HAP-1 (cell line): Measurements from ENCODE around the gene PTGES.
A peak's percentile ranks its signal among the peaks of the same experiment; 100 is the strongest.

Experiments
- DNase-seq, 2 experiments: peaks; one replicate each; pipeline ENCODE4 v3.0.0-alpha.2; 2016 to 2020; ENCODE audit warnings: low spot score in 2 of 2
- H3K27me3 ChIP-seq: fragments of 250-450 bp; sonication (Bioruptor Pico); 2 replicates; pipeline ENCODE4 v1.5.1; 2020; ENCODE audit warnings: low read depth, mild to moderate bottlenecking, moderate library complexity
- H3K36me3 ChIP-seq: fragments of 250-450 bp; sonication (Bioruptor Pico); replicated peaks from 2 replicates; pipeline ENCODE4 v1.5.1; 2020; ENCODE audit warnings: mild to moderate bottlenecking
- H3K4me1 ChIP-seq: fragments of 250-450 bp; sonication (Bioruptor Pico); 2 replicates; pipeline ENCODE4 v1.5.1; 2020; ENCODE audit warnings: mild to moderate bottlenecking
- H3K4me3 ChIP-seq: fragments of 250-450 bp; sonication (Bioruptor Pico); 2 replicates; pipeline ENCODE4 v1.5.1; 2020; ENCODE audit warnings: mild to moderate bottlenecking, moderate library complexity
- H3K9me3 ChIP-seq: fragments of 250-450 bp; sonication (Bioruptor Pico); 2 replicates; pipeline ENCODE4 v1.5.1; 2020; ENCODE audit warnings: mild to moderate bottlenecking, moderate library complexity
- in situ Hi-C: fragments of 300-500 bp; cut with MboI; formaldehyde crosslinking; loops from 3 replicates; pipeline ENCODE4 v1.14.3; 2020; ENCODE audit warnings: low sequenced_read_pairs, inconsistent platforms, mixed read lengths

The PTGES gene

GRCh38 chr9:129726322-129727160 is 26.3 kb downstream of the PTGES start:
- Histone ChIP-seq H3K36me3 (no peaks in the 10 kb centered on the region), H3K9me3 (no peaks in the 10 kb centered on the region), H3K4me3 (no peak overlapping the region), H3K4me1 (peaks cover 4% of the 10 kb centered on the region; the same call in 1 of the 2 replicates), H3K27me3 (no peaks in the 10 kb centered on the region)
- in situ Hi-C loops: loop anchor here (5.0 kb wide), 1 partner anchor 56 kb away; no protein-coding TSS in a partner anchor
- peak; percentile 86 to 94 for DNase-seq

GRCh38 chr9:129725795-129726251 is 27.0 kb downstream of the PTGES start:
- no peak for DNase-seq
- no peak overlapping the region for H3K4me3 ChIP-seq
- no peaks in the 10 kb centered on the region for H3K27me3 ChIP-seq
- in situ Hi-C loops: loop anchor here (5.0 kb wide), 1 partner anchor 56 kb away; no protein-coding TSS in a partner anchor
- no peaks in the 10 kb centered on the region for H3K9me3 ChIP-seq
- peaks cover 4% of the 10 kb centered on the region; the same call in 1 of the 2 replicates for H3K4me1 ChIP-seq
- no peaks in the 10 kb centered on the region for H3K36me3 ChIP-seq

DNA sequence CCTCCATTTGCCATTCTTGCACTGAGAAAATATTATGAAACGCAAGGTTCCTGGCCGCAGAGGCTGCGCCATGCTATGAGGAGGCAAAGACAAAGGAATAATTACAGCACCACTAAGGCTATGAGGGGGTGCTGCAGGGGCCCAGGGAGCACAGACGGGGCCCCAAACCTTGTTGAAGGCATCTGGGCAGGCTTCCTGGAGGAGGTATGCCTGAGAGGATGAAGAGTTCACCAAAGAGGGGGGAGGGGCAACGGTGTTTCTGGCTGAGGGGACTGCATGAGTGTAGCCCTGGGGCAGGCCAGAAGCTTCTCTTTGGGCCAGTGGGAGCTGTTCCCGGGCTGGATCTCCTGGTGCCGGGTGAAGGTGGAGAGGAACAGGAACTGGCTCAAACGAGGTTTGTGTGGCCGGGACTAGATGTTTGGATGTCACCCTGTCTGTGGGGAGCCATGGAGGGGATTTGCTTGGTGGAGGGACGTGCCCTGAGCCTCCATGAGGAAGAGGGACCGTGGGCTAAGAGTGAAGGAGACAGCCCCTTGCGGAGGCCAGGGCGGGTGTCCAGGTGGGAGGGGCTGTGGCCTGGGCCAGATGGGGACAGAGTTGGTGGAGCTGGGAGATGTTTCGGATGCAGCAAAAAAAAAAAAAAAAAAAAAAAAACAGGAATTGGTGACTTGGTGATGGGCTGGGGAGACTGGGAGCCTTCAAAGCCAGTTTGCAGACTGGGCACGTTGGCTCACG is 28.2 kb downstream of the PTGES start:
- in situ Hi-C loops: loop anchor here (5.0 kb wide), 1 partner anchor 58 kb away; no protein-coding TSS in a partner anchor

DNA sequence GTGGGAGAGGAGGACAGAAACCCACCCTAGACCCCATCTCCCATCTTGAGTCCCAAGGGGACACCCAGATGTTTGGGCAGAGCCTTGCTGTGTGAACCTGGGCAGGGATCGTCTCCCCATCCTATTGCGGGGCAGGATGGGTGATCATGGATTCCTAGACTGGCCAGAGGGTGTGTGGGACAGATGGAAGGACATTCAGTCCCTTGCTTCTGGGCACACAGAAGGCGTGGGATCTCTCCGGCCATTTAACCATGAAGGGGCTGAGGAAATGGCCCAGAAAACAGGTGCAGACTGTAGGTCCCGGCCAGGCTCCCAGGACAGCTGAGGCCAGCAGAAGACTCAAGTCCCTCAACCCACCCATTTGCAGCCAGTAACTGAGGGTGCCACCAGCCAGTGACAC is 29.9 kb downstream of the PTGES start:
- Histone ChIP-seq H3K9me3 (no peaks in the 10 kb centered on the region), H3K4me1 (peaks cover 4% of the 10 kb centered on the region; the same call in 1 of the 2 replicates), H3K27me3 (no peaks in the 10 kb centered on the region), H3K4me3 (no peak overlapping the region), H3K36me3 (no peaks in the 10 kb centered on the region)
- no peak for DNase-seq
- in situ Hi-C loops: no loop called here

More for the DNA sequence above, 28.2 kb downstream of the PTGES start:
- H3K4me3 ChIP-seq: no peak overlapping the region
- no peaks in the 10 kb centered on the region for H3K36me3 ChIP-seq
- H3K9me3 ChIP-seq: no peaks in the 10 kb centered on the region
- DNase-seq: no peak
- H3K27me3 ChIP-seq: no peaks in the 10 kb centered on the region
- H3K4me1 ChIP-seq: peaks cover 4% of the 10 kb centered on the region; the same call in 1 of the 2 replicates

- no peaks in the 10 kb centered on the region for H3K36me3 ChIP-seq
- peak; percentile 23 to 62 for DNase-seq
- no peaks in the 10 kb centered on the region for H3K27me3 ChIP-seq
- in situ Hi-C loops: no loop called here
- H3K4me3 ChIP-seq: no peak overlapping the region
- H3K4me1 ChIP-seq: no peaks in the 10 kb centered on the region
- no peaks in the 10 kb centered on the region for H3K9me3 ChIP-seq
Measured at GRCh38 chr9:129720865-129721545, 31.8 kb downstream of the PTGES start.

DNA sequence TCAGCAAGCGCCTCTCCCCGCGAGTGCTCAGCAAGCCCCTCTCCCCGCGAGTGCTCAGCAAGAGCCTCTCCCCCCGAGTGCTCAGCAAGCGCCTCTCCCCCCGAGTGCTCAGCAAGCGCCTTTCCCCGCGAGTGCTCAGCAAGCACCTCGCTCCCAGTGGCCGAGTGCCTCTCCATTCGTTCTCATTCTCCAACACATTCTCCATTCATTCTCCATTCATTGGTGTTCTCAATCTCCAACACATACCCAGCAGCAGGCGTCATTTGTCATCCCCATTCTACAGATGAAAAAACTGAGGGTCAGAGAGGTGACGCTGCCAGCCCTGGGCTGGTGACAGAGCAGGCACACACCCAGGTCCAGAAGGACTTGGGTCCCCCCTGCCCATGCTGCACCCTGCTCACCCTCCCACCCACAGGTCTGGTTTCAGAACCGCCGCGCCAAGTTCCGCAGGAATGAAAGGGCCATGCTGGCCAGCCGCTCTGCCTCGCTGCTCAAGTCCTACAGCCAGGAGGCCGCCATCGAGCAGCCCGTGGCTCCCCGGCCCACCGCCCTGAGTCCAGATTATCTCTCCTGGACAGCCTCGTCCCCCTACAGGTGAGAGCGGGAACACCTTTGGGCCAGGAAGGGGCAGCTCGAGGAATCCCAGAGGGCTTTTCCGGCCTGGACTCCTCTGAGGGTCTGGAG is 32.5 kb downstream of the PTGES start:
- H3K27me3 ChIP-seq: no peaks in the 10 kb centered on the region
- H3K4me1 ChIP-seq: no peaks in the 10 kb centered on the region
- no peak overlapping the region for H3K4me3 ChIP-seq
- in situ Hi-C loops: no loop called here
- H3K36me3 ChIP-seq: no peaks in the 10 kb centered on the region
- peak in 1 of 2 experiments; percentile 69 for DNase-seq
- no peaks in the 10 kb centered on the region for H3K9me3 ChIP-seq

GRCh38 chr9:129719135-129719534 is 33.7 kb downstream of the PTGES start:
- H3K4me1 ChIP-seq: no peaks in the 10 kb centered on the region
- H3K4me3 ChIP-seq: no peak overlapping the region
- no peaks in the 10 kb centered on the region for H3K36me3 ChIP-seq
- no peak for DNase-seq
- in situ Hi-C loops: no loop called here
- no peaks in the 10 kb centered on the region for H3K27me3 ChIP-seq
- H3K9me3 ChIP-seq: no peaks in the 10 kb centered on the region

GRCh38 chr9:129718647-129719046 is 34.2 kb downstream of the PTGES start:
- in situ Hi-C loops: no loop called here
- DNase-seq: no peak

DNA sequence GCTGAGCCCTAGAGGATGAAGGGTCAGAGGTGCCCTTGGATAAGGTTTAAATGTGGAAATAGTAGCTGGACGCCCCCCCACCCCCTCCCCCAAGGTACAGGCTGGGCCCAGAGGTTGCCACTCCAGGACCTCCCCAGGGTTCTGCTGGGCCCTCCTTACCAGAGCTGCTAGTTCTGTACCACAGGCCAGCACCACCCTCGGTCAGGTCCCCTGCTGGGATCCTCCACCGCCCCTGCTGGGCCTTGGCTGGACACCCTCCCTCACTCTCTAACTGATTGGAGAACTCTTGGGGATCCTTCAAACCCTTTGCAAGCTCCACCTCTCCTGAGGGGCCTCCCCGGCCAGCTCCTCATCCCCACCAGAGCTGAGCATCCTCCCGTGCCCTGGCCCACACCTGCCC is 34.9 kb downstream of the PTGES start:
- no peak overlapping the region for H3K4me3 ChIP-seq
- no peak for DNase-seq
- H3K4me1 ChIP-seq: peaks cover 2% of the 10 kb centered on the region
- no peaks in the 10 kb centered on the region for H3K27me3 ChIP-seq
- in situ Hi-C loops: no loop called here
- no peaks in the 10 kb centered on the region for H3K9me3 ChIP-seq
- no peaks in the 10 kb centered on the region for H3K36me3 ChIP-seq

More at GRCh38 chr9:129718647-129719046, 34.2 kb downstream of the PTGES start:
- Histone ChIP-seq H3K4me3 (no peak overlapping the region), H3K9me3 (no peaks in the 10 kb centered on the region), H3K27me3 (no peaks in the 10 kb centered on the region), H3K4me1 (no peaks in the 10 kb centered on the region), H3K36me3 (no peaks in the 10 kb centered on the region)

DNA sequence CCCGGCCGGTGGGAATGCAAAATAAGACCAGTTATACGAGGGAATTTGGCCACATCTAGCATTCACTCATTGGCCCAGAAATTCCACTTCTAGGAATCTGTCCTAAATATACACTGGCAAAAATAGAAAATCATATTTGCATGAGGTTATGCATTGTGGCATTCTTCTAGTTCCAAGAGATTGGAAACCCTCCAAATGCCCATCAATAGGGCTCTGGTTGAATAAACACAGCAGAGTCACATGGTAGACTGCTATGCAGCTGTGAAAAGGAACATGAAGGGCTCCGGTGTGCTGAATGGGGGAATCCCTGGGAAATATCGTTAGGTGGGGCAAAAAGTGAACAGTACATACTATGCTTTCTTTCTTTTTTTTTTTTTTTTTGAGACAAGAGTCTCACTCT is 36.8 kb downstream of the PTGES start:
- in situ Hi-C loops: no loop called here
- Histone ChIP-seq H3K27me3 (no peaks in the 10 kb centered on the region), H3K4me1 (peaks cover 16% of the 10 kb centered on the region), H3K4me3 (no peak overlapping the region), H3K9me3 (no peaks in the 10 kb centered on the region), H3K36me3 (no peaks in the 10 kb centered on the region)
- DNase-seq: no peak

DNA sequence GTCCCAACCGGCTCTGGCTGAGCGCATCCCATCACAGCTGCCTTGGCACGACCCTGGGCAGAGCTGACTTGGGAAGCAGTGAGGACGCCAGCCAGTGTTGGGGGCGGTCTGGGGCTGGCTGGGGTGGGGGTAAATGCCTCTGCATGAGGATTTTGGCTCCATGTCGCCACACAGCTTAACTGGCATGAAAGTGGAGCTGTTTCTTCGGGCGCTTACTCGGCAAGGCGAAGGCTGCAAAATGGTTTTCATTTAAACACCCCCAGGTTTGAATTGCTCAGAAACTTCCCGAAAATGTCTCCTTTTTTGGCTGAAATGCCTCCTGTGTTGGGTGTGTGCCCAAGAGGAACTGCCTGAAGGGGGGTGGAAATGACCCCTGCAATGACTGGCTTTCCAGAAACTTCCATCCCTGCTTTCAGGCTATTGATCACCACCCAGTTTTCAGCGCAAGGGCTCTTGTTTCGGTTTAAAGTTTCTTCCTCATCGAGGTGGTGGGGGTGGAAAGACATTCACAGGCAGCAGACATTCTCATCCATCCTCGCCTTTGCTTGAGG is 38.3 kb downstream of the PTGES start:
- Histone ChIP-seq H3K4me3 (no peak overlapping the region), H3K9me3 (no peaks in the 10 kb centered on the region), H3K27me3 (no peaks in the 10 kb centered on the region), H3K36me3 (no peaks in the 10 kb centered on the region), H3K4me1 (peaks cover 19% of the 10 kb centered on the region)
- in situ Hi-C loops: no loop called here
- no peak for DNase-seq

DNA sequence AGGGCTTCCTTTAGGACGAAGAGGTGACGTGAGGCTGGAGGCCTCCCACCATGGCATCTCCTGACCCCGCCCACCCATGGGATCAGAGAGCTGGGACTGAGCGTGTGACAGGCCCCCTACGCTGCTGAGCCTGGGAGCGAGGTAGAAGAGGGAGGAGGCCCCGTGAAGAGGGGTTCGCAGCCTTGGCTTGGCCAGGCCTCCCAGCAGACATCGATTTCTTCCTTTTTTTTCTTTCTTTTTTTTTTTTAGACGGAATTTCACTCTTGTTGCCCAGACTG is 39.5 kb downstream of the PTGES start:
- peaks cover 30% of the 10 kb centered on the region for H3K4me1 ChIP-seq
- H3K4me3 ChIP-seq: no peak overlapping the region
- no peak for DNase-seq
- H3K36me3 ChIP-seq: no peaks in the 10 kb centered on the region
- in situ Hi-C loops: no loop called here
- no peaks in the 10 kb centered on the region for H3K9me3 ChIP-seq
- H3K27me3 ChIP-seq: no peaks in the 10 kb centered on the region
